GM23248 (cell line): Measurements from ENCODE around the gene MAPK11. TPM values are rescaled to one million over a fixed set of nuclear protein-coding genes. Genes with fewer than 3 reads are reported as not detected.
A peak's percentile ranks its signal among the peaks of the same experiment; 100 is the strongest.

Experiments
- DNase-seq: peaks from one replicate; pipeline ENCODE4 v3.0.0-alpha.2; 2015
- H2AFZ ChIP-seq: fragments of 200-600 bp; sonication (generic); 2 replicates; pipeline ENCODE4 v1.6.1; 2016; ENCODE audit warnings: antibody characterized with exemption
- H3F3A ChIP-seq: fragments of 200-600 bp; sonication (generic); 2 replicates; pipeline ENCODE4 v1.6.1; 2016; ENCODE audit warnings: mild to moderate bottlenecking, antibody characterized with exemption, mixed run types; ENCODE audit not compliant: insufficient read depth
- H3K27ac ChIP-seq: fragments of 200-600 bp; sonication (generic); 2 replicates; pipeline ENCODE4 v1.5.1; 2016; ENCODE audit warnings: mild to moderate bottlenecking
- H3K27me3 ChIP-seq: fragments of 200-600 bp; sonication (generic); replicated peaks from 2 replicates; pipeline ENCODE4 v1.6.1; 2016; ENCODE audit warnings: mild to moderate bottlenecking; ENCODE audit not compliant: insufficient read depth
- H3K36me3 ChIP-seq: fragments of 200-600 bp; sonication (generic); 2 replicates; pipeline ENCODE4 v1.6.1; 2016; ENCODE audit warnings: low read depth, mild to moderate bottlenecking
- H3K4me1 ChIP-seq: fragments of 200-600 bp; sonication (generic); 2 replicates; pipeline ENCODE4 v1.6.1; 2016; ENCODE audit warnings: mild to moderate bottlenecking; ENCODE audit not compliant: insufficient read depth
- H3K4me2 ChIP-seq: fragments of 200-600 bp; sonication (generic); one replicate; pipeline ENCODE4 v1.6.1; 2016; ENCODE audit warnings: mild to moderate bottlenecking; ENCODE audit not compliant: unreplicated experiment
- H3K4me3 ChIP-seq: fragments of 200-600 bp; sonication (generic); 2 replicates; pipeline ENCODE4 v1.5.1; 2016; ENCODE audit warnings: mild to moderate bottlenecking
- H3K79me2 ChIP-seq: fragments of 200-600 bp; sonication (generic); 2 replicates; pipeline ENCODE4 v1.6.1; 2016; ENCODE audit warnings: mild to moderate bottlenecking; ENCODE audit not compliant: insufficient read depth
- H3K9ac ChIP-seq: fragments of 200-600 bp; sonication (generic); 2 replicates; pipeline ENCODE4 v1.6.1; 2016; ENCODE audit warnings: mild to moderate bottlenecking
- H3K9me2 ChIP-seq: fragments of 200-600 bp; sonication (generic); 2 replicates; pipeline ENCODE4 v1.6.1; 2016; ENCODE audit warnings: mixed run types, mild to moderate bottlenecking, moderate library complexity; ENCODE audit not compliant: insufficient read depth
- H3K9me3 ChIP-seq: fragments of 200-600 bp; sonication (generic); one replicate; pipeline ENCODE4 v1.6.1; 2017; ENCODE audit warnings: low read depth
- H4K20me1 ChIP-seq: fragments of 200-600 bp; sonication (generic); 2 replicates; pipeline ENCODE4 v1.6.0; 2016; ENCODE audit not compliant: insufficient read depth
- EZH2 ChIP-seq: fragments of 200-600 bp; sonication (generic); IDR thresholded peaks from 2 replicates; pipeline ENCODE4 v1.6.1; 2018; ENCODE audit warnings: antibody characterized with exemption, mild to moderate bottlenecking; ENCODE audit not compliant: insufficient read depth, poor library complexity, severe bottlenecking
- EZH2phosphoT487 ChIP-seq: fragments of 200-600 bp; sonication (generic); IDR thresholded peaks from 2 replicates; pipeline ENCODE4 v1.6.1; 2018; ENCODE audit warnings: antibody characterized with exemption, moderate library complexity, mild to moderate bottlenecking, low read depth; ENCODE audit not compliant: insufficient read depth
- WGBS, 2 experiments: methylation state at CpG; one replicate each; pipeline ENCODE4 v1.1.6; 2015 to 2017; ENCODE audit warnings: low lambda C conversion rate in 2 of 2, low coverage in 1 of 2; ENCODE audit errors: missing lambda C conversion rate in 2 of 2; 5-methylcytosine and 5-hydroxymethylcytosine counted together
- in situ Hi-C: fragments of 300-500 bp; cut with MboI; formaldehyde crosslinking; loops from 2 replicates; pipeline ENCODE4 v1.15.0; 2020
- polyA plus RNA-seq: library from polyadenylated mRNA; unstranded; fragments of >200 nt; fragmentation: Nextera tagmentation; extraction: Ambion mirVana; gene quantifications from 2 replicates; pipeline ENCODE4 v1.2.1, GENCODE V29; 2016
- total RNA-seq: library from RNA; depleted of rRNA; stranded (reverse); fragments of >200 nt; shearing (Covaris generic); gene quantifications from 2 replicates; pipeline ENCODE4 v1.2.3, GENCODE V29; 2014

MAPK11 gene
- total and polyA plus RNA-seq, 2 experiments from 2014 or later: 1.2 to 9.8 TPM

DNA sequence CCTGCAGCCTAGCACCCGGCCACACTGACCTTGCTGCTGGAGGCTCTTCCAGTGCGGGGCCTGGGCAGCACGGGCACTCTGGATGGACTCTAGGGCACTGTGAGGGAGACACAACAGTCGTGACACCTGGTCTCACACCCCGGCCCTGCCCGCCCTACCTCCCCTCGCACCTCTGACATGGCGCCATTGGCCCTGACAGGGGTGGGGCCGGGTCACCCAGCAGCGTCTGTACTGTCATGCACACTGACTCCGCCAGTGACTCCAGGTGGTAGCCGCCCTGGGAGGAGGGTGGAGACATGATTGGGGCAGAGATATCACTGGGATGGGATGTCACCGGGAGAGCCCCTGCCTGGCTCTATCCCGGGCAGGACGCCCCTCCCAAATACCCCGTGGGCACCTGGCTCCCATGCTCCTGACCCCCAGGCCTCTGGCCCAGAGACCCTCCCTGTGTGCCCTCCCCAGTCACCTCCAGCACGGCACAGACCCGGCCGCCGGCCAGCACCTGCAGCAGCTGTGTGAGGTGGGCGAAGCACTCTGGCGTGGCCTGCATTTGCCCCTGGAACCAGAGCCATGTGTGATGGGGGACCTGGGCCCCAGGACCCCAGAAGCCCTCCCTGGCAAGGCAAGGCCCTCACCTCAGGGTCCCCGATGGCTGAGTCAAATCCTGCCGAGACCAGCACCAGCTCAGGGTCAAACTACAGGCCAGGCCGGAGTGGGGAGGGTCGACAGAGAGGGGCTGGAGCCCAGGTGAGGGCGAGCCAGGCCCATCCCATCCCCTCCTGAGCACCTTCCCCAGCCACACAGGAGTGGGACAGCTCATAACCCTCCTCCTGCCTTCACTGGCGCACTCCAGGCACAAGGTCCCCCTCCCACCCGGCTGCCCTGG is 21.7 kb downstream of the MAPK11 start:
- WGBS, 2 experiments: 87 to 89% methylated on average over 22 to 28 of the region's 29 CpGs
- TF ChIP-seq EZH2phosphoT487 (no peak), EZH2 (no peak)
- H3K36me3 ChIP-seq: no peaks in the 10 kb centered on the region

DNA sequence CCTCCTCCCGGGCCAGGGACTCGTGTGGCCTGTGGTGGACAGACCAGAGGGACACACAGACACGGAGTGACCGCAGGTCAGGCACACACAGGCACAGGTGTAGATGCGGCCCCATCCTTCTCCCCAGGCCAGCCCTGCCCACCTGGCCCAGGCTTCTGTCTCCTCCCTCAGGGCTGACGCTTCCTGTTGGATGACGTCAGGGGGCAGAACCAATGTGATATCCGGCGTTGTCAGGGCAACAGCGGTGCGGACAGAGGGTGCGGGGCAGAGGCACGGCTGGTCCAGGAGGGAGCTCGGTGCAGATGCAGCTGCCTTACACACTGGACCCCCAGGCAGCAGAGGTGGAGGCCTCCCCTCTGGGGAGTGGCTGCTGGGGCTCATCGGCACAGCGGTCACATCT is 22.4 kb downstream of the MAPK11 start:
- WGBS, 2 experiments: 71 to 76% methylated on average over 16 of the region's 16 CpGs
- in situ Hi-C loops: no loop called here
- Histone ChIP-seq H3K4me1 (peaks cover 7% of the 10 kb centered on the region; the same call in 1 of the 2 replicates), H3K9ac (no peak overlapping the region), H3K27ac (no peak overlapping the region), H3F3A (no peaks in the 10 kb centered on the region), H4K20me1 (no peaks in the 10 kb centered on the region), H3K36me3 (no peaks in the 10 kb centered on the region), H3K27me3 (no peaks in the 10 kb centered on the region), H3K4me2 (no peak overlapping the region), H2AFZ (no peak overlapping the region), H3K9me3 (no peaks in the 10 kb centered on the region), H3K79me2 (peaks cover 58% of the 10 kb centered on the region), H3K4me3 (no peak overlapping the region), H3K9me2 (no peaks in the 10 kb centered on the region)
- TF ChIP-seq EZH2 (no peak), EZH2phosphoT487 (no peak)
- peak; percentile 48 for DNase-seq

More for the DNA sequence above, 21.7 kb downstream of the MAPK11 start:
- H4K20me1 ChIP-seq: no peaks in the 10 kb centered on the region
- no peak overlapping the region for H2AFZ ChIP-seq
- no peaks in the 10 kb centered on the region for H3F3A ChIP-seq
- in situ Hi-C loops: no loop called here
- no peak overlapping the region for H3K9ac ChIP-seq
- H3K9me3 ChIP-seq: no peaks in the 10 kb centered on the region
- H3K27ac ChIP-seq: no peak overlapping the region
- H3K79me2 ChIP-seq: peaks cover 51% of the 10 kb centered on the region
- no peak overlapping the region for H3K4me2 ChIP-seq
- DNase-seq: no peak
- no peaks in the 10 kb centered on the region for H3K27me3 ChIP-seq
- H3K9me2 ChIP-seq: no peaks in the 10 kb centered on the region
- H3K4me1 ChIP-seq: peaks cover 7% of the 10 kb centered on the region; the same call in 1 of the 2 replicates
- H3K4me3 ChIP-seq: no peak overlapping the region

DNA sequence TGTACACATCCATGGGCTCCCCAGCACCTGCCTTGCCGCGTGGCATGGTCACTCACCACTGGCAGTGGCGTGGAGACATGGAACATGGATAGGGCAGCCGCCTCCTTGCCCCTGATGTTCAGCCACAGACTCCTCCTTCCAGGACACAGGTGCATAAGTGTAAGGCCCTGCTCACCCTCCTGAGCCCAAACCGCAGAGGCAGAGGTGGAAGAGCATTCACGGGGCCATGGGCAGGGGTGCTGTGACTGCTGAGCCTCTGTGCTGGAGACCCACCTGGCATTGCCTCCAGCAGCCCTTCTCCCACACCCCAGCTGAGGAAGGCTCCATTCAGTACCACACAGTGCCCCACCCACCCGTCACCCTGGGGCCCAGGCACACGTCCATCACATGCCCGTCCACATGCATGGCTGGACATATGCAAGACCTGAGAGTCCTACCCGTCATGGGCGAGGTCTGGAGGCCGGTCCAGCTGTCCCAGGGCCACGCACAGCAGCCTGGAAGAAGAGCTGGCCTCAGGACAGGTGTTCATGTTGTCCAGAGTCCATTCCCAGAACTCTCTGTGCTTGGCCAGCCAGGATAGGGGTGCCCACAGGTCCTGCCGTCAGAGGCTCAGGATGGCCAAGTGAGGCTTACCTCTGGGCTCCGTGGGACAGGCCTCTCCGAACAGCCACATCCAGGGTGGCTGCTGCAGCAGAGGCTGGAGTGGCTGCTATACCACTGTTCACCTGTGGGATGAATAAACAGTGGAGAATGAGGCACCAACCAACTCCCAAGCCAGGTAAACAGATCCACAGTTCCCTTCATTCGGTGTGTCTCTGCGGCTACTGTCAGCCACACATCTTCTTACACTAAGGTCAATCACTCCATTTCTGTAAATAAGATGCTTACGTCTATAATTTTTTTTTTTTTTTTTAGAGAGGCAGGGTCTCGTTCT is 23.7 kb downstream of the MAPK11 start:
- no peaks in the 10 kb centered on the region for H3K9me2 ChIP-seq
- DNase-seq: no peak
- H3K36me3 ChIP-seq: no peaks in the 10 kb centered on the region
- no peak overlapping the region for H3K27ac ChIP-seq
- no peaks in the 10 kb centered on the region for H4K20me1 ChIP-seq
- H3K4me1 ChIP-seq: peaks cover 15% of the 10 kb centered on the region
- no peak for TF ChIP-seq EZH2
- TF ChIP-seq EZH2phosphoT487: no peak
- peaks cover 70% of the 10 kb centered on the region for H3K79me2 ChIP-seq
- no peak overlapping the region for H3K4me3 ChIP-seq
- no peak overlapping the region for H3K4me2 ChIP-seq
- H3K9ac ChIP-seq: no peak overlapping the region
- 82 to 85% methylated on average over 17 to 20 of the region's 20 CpGs for WGBS, 2 experiments
- H3K9me3 ChIP-seq: no peaks in the 10 kb centered on the region
- H3K27me3 ChIP-seq: no peaks in the 10 kb centered on the region
- in situ Hi-C loops: no loop called here
- H3F3A ChIP-seq: no peaks in the 10 kb centered on the region
- H2AFZ ChIP-seq: no peak overlapping the region

DNA sequence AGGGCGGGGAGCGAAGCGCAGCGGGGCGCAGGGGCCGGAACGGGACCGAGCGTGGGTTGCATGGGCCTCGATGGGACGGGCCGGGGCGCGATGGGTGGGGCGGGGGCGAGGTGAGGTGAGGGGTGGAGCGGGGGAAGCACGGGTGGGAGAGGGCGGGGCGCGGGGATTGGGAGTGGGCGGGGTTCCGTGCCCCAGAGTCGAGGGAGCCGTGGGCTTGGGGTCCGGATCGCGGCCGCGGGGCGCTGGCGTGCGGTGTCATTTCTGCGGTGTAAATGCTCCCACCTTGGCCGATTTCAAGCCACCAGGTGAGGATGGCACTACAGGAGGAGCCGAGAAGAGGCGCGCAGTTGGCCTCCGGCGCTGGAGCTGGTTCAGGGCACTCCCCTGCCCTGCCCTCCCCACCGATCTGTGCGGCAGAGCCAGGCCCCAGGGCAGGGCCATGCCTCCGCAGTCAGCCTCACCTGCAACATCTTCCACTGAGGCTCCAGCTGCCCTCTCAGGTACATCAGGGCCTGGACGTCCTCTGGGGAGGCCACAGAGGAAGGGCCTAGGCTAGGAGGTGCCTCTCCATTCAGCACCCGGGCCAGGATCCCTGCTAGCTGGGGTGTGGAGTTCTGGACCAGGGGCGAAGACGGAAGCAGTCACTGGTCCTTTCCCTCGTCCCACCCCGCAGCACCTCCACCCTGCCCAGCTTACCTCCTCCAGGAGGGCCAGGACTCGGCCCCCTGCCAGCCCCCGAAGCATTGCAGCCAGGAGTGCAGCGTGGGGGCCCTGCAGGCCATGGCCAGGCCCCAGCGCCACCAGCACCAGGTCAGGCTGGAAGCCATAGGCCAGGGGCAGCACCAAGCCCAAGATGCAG is 24.7 kb downstream of the MAPK11 start:
- H4K20me1 ChIP-seq: no peaks in the 10 kb centered on the region
- peaks cover 81% of the 10 kb centered on the region for H3K79me2 ChIP-seq
- peak overlapping the region; percentile 94 for H3K4me3 ChIP-seq
- H3F3A ChIP-seq: no peaks in the 10 kb centered on the region
- TF ChIP-seq EZH2phosphoT487: no peak
- TF ChIP-seq EZH2: no peak
- no peaks in the 10 kb centered on the region for H3K9me2 ChIP-seq
- peak overlapping the region; percentile 92 for H3K9ac ChIP-seq
- no peaks in the 10 kb centered on the region for H3K27me3 ChIP-seq
- WGBS, 2 experiments: 14 to 31% methylated on average over 14 to 39 of the region's 53 CpGs
- H3K36me3 ChIP-seq: no peaks in the 10 kb centered on the region
- H3K4me1 ChIP-seq: peaks cover 19% of the 10 kb centered on the region
- peak overlapping the region; percentile 92 for H2AFZ ChIP-seq
- H3K4me2 ChIP-seq: peak overlapping the region; percentile 87
- H3K9me3 ChIP-seq: no peaks in the 10 kb centered on the region
- peak overlapping the region; percentile 76 for H3K27ac ChIP-seq
- DNase-seq: no peak
- in situ Hi-C loops: no loop called here
